K562 (cell line): Measurements from ENCODE around the gene ZDHHC11. TPM values are rescaled to one million over a fixed set of nuclear protein-coding genes. Genes with fewer than 3 reads are reported as not detected.

ENCODE experiments used
- ATAC-seq: fragments of 200-7000 bp; cut with Tn5 transposase; 3 replicates; pipeline ENCODE4 v1.9.1; 2020; ENCODE audit warnings: moderate library complexity
- BruUV-seq: library from RNA; stranded (reverse); fragments of 400-500 nt; replicated peaks from 2 replicates; lab custom pipeline; 2021; lab: Mats Ljungman, UMichigan
- CTCF ChIA-PET: fragments of 300-600 bp; formaldehyde crosslinking; extraction: SDS; loops from one replicate; lab custom pipeline; 2021; ENCODE audit warnings: low intra/inter-chr PET ratio; lab: Yijun Ruan, JAX
- POLR2A ChIA-PET: fragments of 300-600, 350-650 bp; sonication (Branson Sonifier 250); formaldehyde crosslinking; extraction: SDS; loops from one replicate; lab custom pipeline; 2021; ENCODE audit warnings: antibody characterized with exemption, inconsistent platforms; lab: Yijun Ruan, JAX
- DNase-seq, 4 experiments: peaks; one replicate each; pipeline versions ENCODE4 v3.0.0 to v3.0.0-alpha.2; 2011 to 2018; ENCODE audit warnings: low spot score in 3 of 4, mixed read lengths in 3 of 4; ENCODE audit errors: extremely low read depth in 1 of 4
- FAIRE-seq: peaks from 2 replicates; lab custom pipeline; 2011; peaks lifted over from hg19 to GRCh38; lab: Jason Lieb, UNC
- H2AFZ ChIP-seq: 2 replicates; pipeline ENCODE4 v1.6.0; 2011; ENCODE audit warnings: low read depth, low read length, control low read depth, inconsistent platforms
- H3K27ac ChIP-seq: fragments of 200-600 bp; 3 replicates; pipeline ENCODE4 v1.8.0; 2011; ENCODE audit warnings: low read depth, mild to moderate bottlenecking, control low read depth, inconsistent platforms, low read length, moderate library complexity, mixed read lengths; ENCODE audit errors: extremely low read depth
- H3K27me3 ChIP-seq, 2 experiments: fragments of 300-600 bp in 1 of 2; 2 replicates in 1 of 2; 3 replicates in 1 of 2; pipeline versions ENCODE4 v1.6.0 to v1.8.0; 2011; ENCODE audit warnings: inconsistent platforms in 2 of 2, low read length in 2 of 2, mild to moderate bottlenecking in 1 of 2, mixed read lengths in 1 of 2, moderate library complexity in 1 of 2; ENCODE audit not compliant: control insufficient read depth in 2 of 2, insufficient read depth in 2 of 2
- H3K36me3 ChIP-seq: fragments of 300-600 bp; 3 replicates; pipeline ENCODE4 v1.8.0; 2011; ENCODE audit warnings: mild to moderate bottlenecking, low read length, inconsistent platforms; ENCODE audit not compliant: control insufficient read depth, insufficient read depth
- H3K4me1 ChIP-seq, 2 experiments: fragments of 200-600 bp in 1 of 2; replicated peaks in 1 of 2; 2 replicates in 1 of 2; 3 replicates in 1 of 2; pipeline versions ENCODE4 v1.5.1 to v1.8.0; 2011; ENCODE audit warnings: inconsistent platforms in 2 of 2, low read length in 2 of 2, mild to moderate bottlenecking in 1 of 2, mixed read lengths in 1 of 2, moderate library complexity in 1 of 2; ENCODE audit not compliant: control insufficient read depth in 2 of 2, insufficient read depth in 2 of 2
- H3K4me2 ChIP-seq: 2 replicates; pipeline ENCODE4 v1.6.1; 2011; ENCODE audit warnings: low read length, control low read depth, inconsistent platforms, mixed read lengths; ENCODE audit not compliant: insufficient read depth
- H3K4me3 ChIP-seq: fragments of 200-600 bp; sonication (generic), shearing (Covaris generic); 2 replicates; pipeline ENCODE4 v1.5.1; 2016; ENCODE audit warnings: control low read depth, inconsistent platforms
- H3K79me2 ChIP-seq: fragments of 200-600 bp; 3 replicates; pipeline ENCODE4 v1.8.0; 2011; ENCODE audit warnings: low read length, inconsistent platforms; ENCODE audit not compliant: control insufficient read depth, insufficient read depth
- H3K9ac ChIP-seq, 2 experiments: 2 replicates each; pipeline versions ENCODE4 v1.6.0 to v1.6.1; 2011; ENCODE audit warnings: low read depth in 2 of 2, low read length in 2 of 2, control low read depth in 1 of 2, inconsistent platforms in 1 of 2, mild to moderate bottlenecking in 1 of 2, mixed read lengths in 1 of 2; ENCODE audit not compliant: insufficient read depth in 1 of 2
- H3K9me1 ChIP-seq: one replicate; pipeline ENCODE4 v1.6.0; 2011; ENCODE audit warnings: inconsistent platforms, mild to moderate bottlenecking, low read length, moderate library complexity; ENCODE audit not compliant: control insufficient read depth, insufficient read depth
- H3K9me3 ChIP-seq: replicated peaks from 2 replicates; pipeline ENCODE4 v1.5.1; 2011; ENCODE audit warnings: low read depth, low read length, inconsistent platforms; ENCODE audit not compliant: control insufficient read depth, insufficient read depth
- H4K20me1 ChIP-seq: replicated peaks from 2 replicates; pipeline ENCODE4 v1.6.1; 2011; ENCODE audit warnings: low read length, inconsistent platforms, mixed read lengths; ENCODE audit not compliant: control insufficient read depth, insufficient read depth
- ARHGAP35 ChIP-seq: fragments of 450-650 bp; IDR thresholded peaks from 2 replicates; pipeline ENCODE4 v1.6.1; 2018; ENCODE audit not compliant: partially characterized antibody
- RBFOX2 ChIP-seq: fragments of 200-400 bp; formaldehyde crosslinking; IDR thresholded peaks from 2 replicates; pipeline ENCODE4 v1.6.1; 2017; ENCODE audit warnings: low read depth, mild to moderate bottlenecking, low read length, moderate library complexity
- ZNF785 ChIP-seq: fragments of 250-450 bp; sonication (Bioruptor Pico); IDR thresholded peaks from 2 replicates; pipeline ENCODE4 v1.4.0; 2020; ENCODE audit warnings: mild to moderate bottlenecking
- WGBS: fragments of 100-300 bp; shearing (Covaris generic); methylation state at CpG from one replicate; pipeline ENCODE4 v1.1.6; 2016; ENCODE audit warnings: low coverage, mixed read lengths; ENCODE audit not compliant: insufficient coverage; ENCODE audit errors: missing lambda C conversion rate; 5-methylcytosine and 5-hydroxymethylcytosine counted together
- in situ Hi-C: fragments of 300-500 bp; cut with MboI; formaldehyde crosslinking; loops from 4 replicates; pipeline ENCODE4 v1.15.0; 2018; ENCODE audit warnings: inconsistent platforms, mixed read lengths
- intact Hi-C: fragments of 100-400 bp; cut with micrococcal nuclease; formaldehyde crosslinking; loops from 2 replicates; pipeline ENCODE4 v1.14.2; 2022
- polyA plus RNA-seq, 8 experiments: library from polyadenylated mRNA; depleted of rRNA in 4 of 8; stranded (reverse) in 5 of 8; unstranded in 3 of 8; fragments of >200 nt; fragmentation: Nextera tagmentation in 2 of 8; fragmentation: Illumina TruSeq in 1 of 8; extraction: Ambion mirVana in 2 of 8; extraction: Trizol in 1 of 8; gene quantifications; 2 replicates each; pipeline versions ENCODE4 v1.2.1 to v1.2.3, GENCODE V29; 2011 to 2014; ENCODE audit warnings: inconsistent platforms in 1 of 8, missing spikeins in 1 of 8
- total RNA-seq, 7 experiments: library from RNA; depleted of rRNA in 6 of 7; stranded (reverse); fragments of >200 nt in 6 of 7; fragmentation: Illumina TruSeq in 2 of 7; extraction: Trizol in 2 of 7; gene quantifications; 2 replicates each; pipeline versions ENCODE4 v1.2.1 to v1.2.3, GENCODE V29; 2011 to 2021; ENCODE audit warnings: low replicate concordance in 1 of 7
- TF ChIP-seq, protein P1 (sequence below), 2 experiments: fragments of 450-650 bp in 1 of 2; IDR thresholded peaks; 2 replicates each; pipeline ENCODE4 v1.6.1; 2011 to 2017; ENCODE audit warnings: low read depth in 2 of 2, antibody characterized with exemption in 1 of 2, borderline replicate concordance in 1 of 2, low read length in 1 of 2, mild to moderate bottlenecking in 1 of 2, mixed read lengths in 1 of 2; ENCODE audit not compliant: control insufficient read depth in 1 of 2

ZDHHC11 gene
- total and polyA plus RNA-seq, 9 of the 15 experiments (the other 6 are each of a cell fraction or from before 2014, with no cell fraction given): 0.07 to 2.3 (median 0.52) TPM

GRCh38 chr5:871596-872298, 21.0 kb upstream of the ZDHHC11 start:
- no peaks in the 10 kb centered on the region for H3K27me3 ChIP-seq
- CTCF ChIA-PET: no interaction called here
- H3K9me1 ChIP-seq: no peaks in the 10 kb centered on the region
- 94% methylated on average over 26 of the region's 29 CpGs for WGBS
- ATAC-seq (no peak), DNase-seq (no peak)
- H3K4me1 ChIP-seq: peaks cover 0 to 5% of the 10 kb centered on the region in 2 experiments; a peak in 2 of 5 replicates
- in situ Hi-C loops: no loop called here
- H3K36me3 ChIP-seq: peaks cover 97% of the 10 kb centered on the region
- no peaks in the 10 kb centered on the region for H3K9me3 ChIP-seq
- no peak overlapping the region for H3K9ac ChIP-seq
- intact Hi-C loops: no loop called here
- TF ChIP-seq ZNF785: no peak
- 0 out of 2 replicates have a peak, but pooled peaks have one; percentile 18 for TF ChIP-seq RBFOX2
- TF ChIP-seq, protein P1, sequence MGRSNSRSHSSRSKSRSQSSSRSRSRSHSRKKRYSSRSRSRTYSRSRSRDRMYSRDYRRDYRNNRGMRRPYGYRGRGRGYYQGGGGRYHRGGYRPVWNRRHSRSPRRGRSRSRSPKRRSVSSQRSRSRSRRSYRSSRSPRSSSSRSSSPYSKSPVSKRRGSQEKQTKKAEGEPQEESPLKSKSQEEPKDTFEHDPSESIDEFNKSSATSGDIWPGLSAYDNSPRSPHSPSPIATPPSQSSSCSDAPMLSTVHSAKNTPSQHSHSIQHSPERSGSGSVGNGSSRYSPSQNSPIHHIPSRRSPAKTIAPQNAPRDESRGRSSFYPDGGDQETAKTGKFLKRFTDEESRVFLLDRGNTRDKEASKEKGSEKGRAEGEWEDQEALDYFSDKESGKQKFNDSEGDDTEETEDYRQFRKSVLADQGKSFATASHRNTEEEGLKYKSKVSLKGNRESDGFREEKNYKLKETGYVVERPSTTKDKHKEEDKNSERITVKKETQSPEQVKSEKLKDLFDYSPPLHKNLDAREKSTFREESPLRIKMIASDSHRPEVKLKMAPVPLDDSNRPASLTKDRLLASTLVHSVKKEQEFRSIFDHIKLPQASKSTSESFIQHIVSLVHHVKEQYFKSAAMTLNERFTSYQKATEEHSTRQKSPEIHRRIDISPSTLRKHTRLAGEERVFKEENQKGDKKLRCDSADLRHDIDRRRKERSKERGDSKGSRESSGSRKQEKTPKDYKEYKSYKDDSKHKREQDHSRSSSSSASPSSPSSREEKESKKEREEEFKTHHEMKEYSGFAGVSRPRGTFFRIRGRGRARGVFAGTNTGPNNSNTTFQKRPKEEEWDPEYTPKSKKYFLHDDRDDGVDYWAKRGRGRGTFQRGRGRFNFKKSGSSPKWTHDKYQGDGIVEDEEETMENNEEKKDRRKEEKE (IDR thresholded peaks at IDR 0.05; ENCODE audit: borderline replicate concordance in 1 of 2, control insufficient read depth in 1 of 2, low read depth in 2 of 2, low read length in 1 of 2): no peak
- TF ChIP-seq ARHGAP35: no peak
- TF ChIP-seq, all 486 proteins: peak for 1
- no peak overlapping the region for H2AFZ ChIP-seq
- FAIRE-seq: no peak
- H3K27ac ChIP-seq: no peak overlapping the region
- POLR2A ChIA-PET: no interaction called here
- no peak overlapping the region for H3K4me2 ChIP-seq
- no peak overlapping the region for H3K4me3 ChIP-seq
- H4K20me1 ChIP-seq: peaks cover 9% of the 10 kb centered on the region
- BruUV-seq: no TSS peak
- peaks cover 4% of the 10 kb centered on the region; the same call in 2 of the 3 replicates for H3K79me2 ChIP-seq
